HEK293 (cell line): ENCODE data around the gene OR2F2.

Source experiments
- CTCF ChIA-PET: fragments of 350-600 bp; formaldehyde crosslinking; extraction: SDS; loops from one replicate; lab custom pipeline; 2021; ENCODE audit warnings: antibody characterized with exemption; lab: Yijun Ruan, JAX
- POLR2A ChIA-PET: fragments of 300-600 bp; formaldehyde crosslinking; extraction: SDS; loops from one replicate; lab custom pipeline; 2020; ENCODE audit warnings: antibody characterized with exemption, inconsistent platforms; lab: Yijun Ruan, JAX
- H3K27ac ChIP-seq: fragments of 200-500 bp; sonication (Bioruptor generic); 2 replicates; pipeline ENCODE4 v1.5.1; 2014; ENCODE audit warnings: low read depth, low read length, control low read depth, inconsistent platforms; ENCODE audit errors: extremely low read depth
- H3K36me3 ChIP-seq, 2 experiments: fragments of 200-500 bp in 1 of 2; sonication (Bioruptor generic) in 1 of 2; 1 replicate in 1 of 2; 2 replicates in 1 of 2; pipeline ENCODE4 v1.5.1; 2014 to 2017; ENCODE audit warnings: inconsistent platforms in 2 of 2, low read length in 2 of 2; ENCODE audit not compliant: control insufficient read depth in 2 of 2, insufficient read depth in 1 of 2
- H3K4me1 ChIP-seq: fragments of 200-500 bp; sonication (Bioruptor generic); 2 replicates; pipeline ENCODE4 v1.5.1; 2014; ENCODE audit warnings: mild to moderate bottlenecking, low read length, inconsistent platforms; ENCODE audit not compliant: control insufficient read depth, insufficient read depth
- H3K4me3 ChIP-seq: 2 replicates; pipeline ENCODE4 v1.5.1; 2011; ENCODE audit warnings: low read depth, mild to moderate bottlenecking, control low read depth, low read length, moderate library complexity
- H3K9me3 ChIP-seq: fragments of 200-500 bp; sonication (Bioruptor generic); 2 replicates; pipeline ENCODE4 v1.5.1; 2014; ENCODE audit warnings: low read depth, low read length, inconsistent platforms; ENCODE audit not compliant: control insufficient read depth, insufficient read depth
- KLF16 ChIP-seq: fragments of 450-650 bp; formaldehyde crosslinking; IDR thresholded peaks from 2 replicates; pipeline ENCODE4 v1.5.1; 2017; ENCODE audit warnings: missing biosample characterization, missing genetic modification characterization
- MYNN ChIP-seq: fragments of 450-650 bp; formaldehyde crosslinking; IDR thresholded peaks from 2 replicates; pipeline ENCODE4 v1.5.1; 2016; ENCODE audit warnings: missing biosample characterization, missing genetic modification characterization, borderline replicate concordance
- MZF1 ChIP-seq: fragments of 450-650 bp; formaldehyde crosslinking; IDR thresholded peaks from 2 replicates; pipeline ENCODE4 v1.5.1; 2017; ENCODE audit warnings: missing biosample characterization, missing genetic modification characterization, borderline replicate concordance
- OVOL3 ChIP-seq: fragments of 450-650 bp; formaldehyde crosslinking; IDR thresholded peaks from 2 replicates; pipeline ENCODE4 v1.5.1; 2016; ENCODE audit warnings: missing biosample characterization, missing genetic modification characterization
- PRDM4 ChIP-seq: fragments of 450-650 bp; formaldehyde crosslinking; IDR thresholded peaks from 2 replicates; pipeline ENCODE4 v1.5.1; 2017; ENCODE audit warnings: missing biosample characterization, missing genetic modification characterization
- TSHZ1 ChIP-seq: fragments of 450-650 bp; formaldehyde crosslinking; IDR thresholded peaks from 2 replicates; pipeline ENCODE4 v1.5.1; 2016; ENCODE audit warnings: missing biosample characterization, missing genetic modification characterization, borderline replicate concordance
- YY2 ChIP-seq: fragments of 450-650 bp; formaldehyde crosslinking; IDR thresholded peaks from 2 replicates; pipeline ENCODE4 v1.5.1; 2016; ENCODE audit warnings: missing biosample characterization, missing genetic modification characterization
- ZFP37 ChIP-seq: fragments of 450-650 bp; formaldehyde crosslinking; IDR thresholded peaks from 2 replicates; pipeline ENCODE4 v1.5.1; 2016; ENCODE audit warnings: missing biosample characterization, missing genetic modification characterization
- ZNF148 ChIP-seq: fragments of 450-650 bp; formaldehyde crosslinking; IDR thresholded peaks from 2 replicates; pipeline ENCODE4 v1.5.0; 2017; ENCODE audit warnings: missing biosample characterization, missing genetic modification characterization, borderline replicate concordance
- ZNF169 ChIP-seq: fragments of 450-650 bp; formaldehyde crosslinking; IDR thresholded peaks from 2 replicates; pipeline ENCODE4 v1.5.1; 2016; ENCODE audit warnings: missing biosample characterization, missing genetic modification characterization
- ZNF19 ChIP-seq: fragments of 450-650 bp; formaldehyde crosslinking; IDR thresholded peaks from 2 replicates; pipeline ENCODE4; 2016; ENCODE audit warnings: missing biosample characterization, missing genetic modification characterization, low read depth
- ZNF280D ChIP-seq: fragments of 450-650 bp; formaldehyde crosslinking; IDR thresholded peaks from 2 replicates; pipeline ENCODE4 v1.5.1; 2016; ENCODE audit warnings: missing biosample characterization, missing genetic modification characterization
- ZNF394 ChIP-seq: fragments of 450-650 bp; formaldehyde crosslinking; IDR thresholded peaks from 2 replicates; pipeline ENCODE4 v1.5.1; 2016; ENCODE audit warnings: missing biosample characterization, missing genetic modification characterization, mild to moderate bottlenecking, moderate library complexity, borderline replicate concordance
- ZNF510 ChIP-seq: fragments of 450-650 bp; formaldehyde crosslinking; IDR thresholded peaks from 2 replicates; pipeline ENCODE4 v1.5.1; 2018; ENCODE audit warnings: mild to moderate bottlenecking, missing genetic modification characterization, missing biosample characterization; ENCODE audit not compliant: insufficient replicate concordance
- ZNF514 ChIP-seq: fragments of 450-650 bp; formaldehyde crosslinking; IDR thresholded peaks from 2 replicates; pipeline ENCODE4 v1.5.1; 2016; ENCODE audit warnings: missing biosample characterization, missing genetic modification characterization
- ZNF664 ChIP-seq: fragments of 450-650 bp; formaldehyde crosslinking; IDR thresholded peaks from 2 replicates; pipeline ENCODE4 v1.5.1; 2016; ENCODE audit warnings: missing biosample characterization, missing genetic modification characterization
- ZNF670 ChIP-seq: fragments of 450-650 bp; formaldehyde crosslinking; IDR thresholded peaks from 2 replicates; pipeline ENCODE4 v1.5.1; 2016; ENCODE audit warnings: missing biosample characterization, missing genetic modification characterization, low read depth
- ZNF701 ChIP-seq: fragments of 450-650 bp; formaldehyde crosslinking; IDR thresholded peaks from 2 replicates; pipeline ENCODE4 v1.5.1; 2016; ENCODE audit warnings: missing biosample characterization, missing genetic modification characterization

Gene OR2F2

GRCh38 chr7:143954135-143954534 is 19.1 kb downstream of the OR2F2 start:
- ChIA-PET CTCF (interaction anchor here (0.9 kb wide), 1 partner anchor 52 kb away, joined by 3 read pairs; the partner anchor contains the start of gene TCAF1), POLR2A (no interaction called here)
- TF ChIP-seq MZF1 (tag by site-specific recombination) (no peak), KLF16 (no peak), ZNF394 (tag by site-specific recombination) (no peak), TSHZ1 (tag by site-specific recombination) (no peak), MYNN (no peak), ZNF701 (no peak), ZNF510 (tag by site-specific recombination) (no peak), ZNF670 (no peak), ZNF280D (no peak), ZNF514 (tag by site-specific recombination) (no peak), ZNF148 (tag by site-specific recombination) (no peak), OVOL3 (tag by site-specific recombination) (no peak), ZNF19 (no peak), ZNF664 (no peak), ZFP37 (no peak), ZNF169 (tag by site-specific recombination) (no peak)
- H3K27ac ChIP-seq = no peak overlapping the region
- H3K36me3 ChIP-seq = no peaks in the 10 kb centered on the region
- no peaks in the 10 kb centered on the region for H3K9me3 ChIP-seq
- no peaks in the 10 kb centered on the region for H3K4me1 ChIP-seq
- H3K4me3 ChIP-seq = no peak overlapping the region

- H3K4me3 ChIP-seq = no peak within 1 kb of the TSS
- H3K27ac ChIP-seq = no peak within 1 kb of the TSS
- H3K9me3 ChIP-seq = no peaks in the 10 kb centered on the region
- H3K36me3 ChIP-seq = no peaks in the 10 kb centered on the region
- CTCF ChIA-PET = interaction anchor here (0.9 kb wide), 1 partner anchor 52 kb away, joined by 3 read pairs; the partner anchor contains the start of gene TCAF1
- TF ChIP-seq PRDM4 (tag by site-specific recombination) (no peak), YY2 (no peak)
- TF ChIP-seq, all 188 proteins: peak for 0
- POLR2A ChIA-PET = no interaction called here
- H3K4me1 ChIP-seq = no peaks in the 10 kb centered on the region
Observed at GRCh38 chr7:143954544-143954943, 19.5 kb downstream of the OR2F2 start, which contains the start of gene OR2F1. Gene OR2F1, plus strand, starts transcription at chr7:143954844. Its CDS starts 5,127 bp downstream, at chr7:143959971.
